HT-29 (cell line): ENCODE measurements around the gene TIMP1. TPM values are rescaled to one million over a fixed set of nuclear protein-coding genes. Genes with fewer than 3 reads are reported as not detected.
"Not testable (repeated sequence)": the region's sequence is repeated elsewhere in the genome, so short reads cannot be mapped to it uniquely, and the experiment has no call there.

Experiments used
- DNase-seq: peaks from one replicate; pipeline ENCODE4 v3.0.0-alpha.2; 2015; ENCODE audit warnings: low spot score
- total RNA-seq: library from RNA; depleted of rRNA; stranded (reverse); fragments of >200 nt; shearing (Covaris generic); gene quantifications from 2 replicates; pipeline ENCODE4 v1.2.3, GENCODE V29; 2014

Gene TIMP1
- total RNA-seq, 1 experiment from 2014 or later: 116 TPM

- DNase-seq: not testable (repeated sequence)
Observed at GRCh38 chrX:47603125-47603524, 20.9 kb downstream of the TIMP1 start.

- DNase-seq: no peak
Observed at GRCh38 chrX:47605024-47605423, 22.8 kb downstream of the TIMP1 start.

DNA sequence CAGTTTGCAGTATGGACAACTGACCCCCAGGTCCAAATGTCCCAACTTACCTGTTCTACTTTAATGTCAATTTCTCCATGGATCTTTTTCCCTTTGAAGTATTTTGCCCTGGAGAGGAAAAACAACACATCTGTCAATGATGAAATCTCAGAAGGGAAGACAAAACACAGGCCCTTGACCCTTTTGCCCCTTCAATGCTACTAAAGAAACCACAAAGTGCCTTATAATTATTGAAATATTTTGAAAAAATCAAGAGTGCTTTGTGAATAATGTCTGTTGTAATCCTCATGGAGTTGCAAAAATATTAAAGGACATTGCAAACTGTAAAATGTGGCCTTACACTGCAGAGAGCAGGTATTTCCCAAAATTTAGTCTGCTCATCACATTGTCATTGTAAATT lies 24.9 kb downstream of the TIMP1 start:
- DNase-seq: no peak

- no peak for DNase-seq
Observed at GRCh38 chrX:47608130-47608810, 26.0 kb downstream of the TIMP1 start.

DNA sequence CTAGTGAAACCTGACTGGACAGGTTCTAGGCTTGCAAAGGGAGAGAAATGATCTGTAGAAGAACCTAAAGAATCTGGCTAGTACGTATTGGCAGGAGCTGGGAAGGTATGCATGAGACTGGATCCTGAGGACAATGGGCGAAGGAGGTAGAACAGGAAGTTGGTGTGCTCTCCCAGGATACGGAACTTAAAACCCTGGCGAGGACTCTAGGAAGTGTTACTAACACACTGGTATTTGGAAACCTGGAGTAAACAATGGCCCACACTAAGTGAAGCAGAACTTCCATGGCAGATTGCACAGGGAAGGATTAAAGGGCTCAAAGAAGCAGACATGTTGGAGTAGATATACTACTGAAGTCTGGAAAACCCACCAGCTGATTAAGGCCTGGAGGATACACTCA lies 28.3 kb downstream of the TIMP1 start:
- no peak for DNase-seq

DNA sequence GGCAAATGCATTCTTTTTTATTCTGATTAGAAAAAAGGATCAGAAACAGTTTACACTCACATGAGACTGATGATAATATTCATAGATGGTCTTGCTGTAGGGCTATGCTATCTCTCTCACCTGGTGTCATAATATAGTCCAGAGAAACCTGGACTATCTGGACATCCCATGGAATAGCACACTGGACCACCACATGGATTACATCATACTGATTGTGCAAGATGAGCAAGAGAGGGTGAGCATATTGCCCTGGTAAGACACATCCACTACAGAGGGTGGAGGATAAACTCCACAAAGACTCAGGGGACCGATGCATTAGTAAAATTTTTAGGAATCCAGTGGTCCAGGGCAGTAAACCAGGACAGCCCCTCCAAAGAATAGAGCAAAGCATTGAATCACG lies 29.3 kb downstream of the TIMP1 start:
- no peak for DNase-seq

- no peak for DNase-seq
Observed at GRCh38 chrX:47611926-47612325, 29.7 kb downstream of the TIMP1 start.

- DNase-seq: no peak
Observed at GRCh38 chrX:47612418-47612817, 30.2 kb downstream of the TIMP1 start.

DNA sequence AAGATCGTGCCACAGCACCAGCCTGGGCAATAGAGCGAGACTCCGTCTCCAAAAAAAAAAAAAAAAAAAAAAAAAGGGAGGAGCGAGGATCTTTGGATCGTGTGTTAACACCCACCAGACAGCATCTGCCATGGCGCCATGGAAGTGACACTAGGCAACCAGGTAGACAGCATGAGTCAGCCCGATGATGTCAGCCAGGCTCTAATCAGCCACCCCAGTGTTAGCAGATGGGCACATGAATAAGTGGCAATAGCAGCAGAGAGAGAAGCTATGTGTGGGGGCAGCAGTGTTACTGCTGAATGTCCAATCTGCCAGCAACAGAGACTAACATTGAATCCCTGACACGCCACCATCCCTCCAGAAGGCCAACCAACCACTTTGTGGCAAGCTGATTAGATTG lies 30.8 kb downstream of the TIMP1 start:
- DNase-seq: no peak

DNA sequence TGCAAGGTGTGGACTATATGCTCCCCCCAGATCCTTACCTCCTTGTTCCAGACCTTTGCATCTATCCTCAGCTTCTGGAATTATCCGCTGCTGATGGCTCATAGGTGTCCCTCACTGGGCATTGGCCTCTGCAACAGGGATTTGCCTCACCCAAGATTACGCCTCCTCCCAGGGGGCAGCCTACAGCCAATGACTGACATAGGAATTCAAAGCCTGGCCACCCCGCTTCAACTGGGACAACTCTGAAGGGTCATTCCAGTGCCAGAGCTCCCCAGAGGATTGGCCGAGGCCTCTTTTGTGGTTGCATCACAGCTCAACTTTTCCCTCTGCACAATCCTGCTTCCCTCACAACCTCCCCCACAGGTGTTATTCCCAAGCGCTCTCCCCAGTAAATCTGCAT lies 32.4 kb downstream of the TIMP1 start:
- no peak for DNase-seq

DNA sequence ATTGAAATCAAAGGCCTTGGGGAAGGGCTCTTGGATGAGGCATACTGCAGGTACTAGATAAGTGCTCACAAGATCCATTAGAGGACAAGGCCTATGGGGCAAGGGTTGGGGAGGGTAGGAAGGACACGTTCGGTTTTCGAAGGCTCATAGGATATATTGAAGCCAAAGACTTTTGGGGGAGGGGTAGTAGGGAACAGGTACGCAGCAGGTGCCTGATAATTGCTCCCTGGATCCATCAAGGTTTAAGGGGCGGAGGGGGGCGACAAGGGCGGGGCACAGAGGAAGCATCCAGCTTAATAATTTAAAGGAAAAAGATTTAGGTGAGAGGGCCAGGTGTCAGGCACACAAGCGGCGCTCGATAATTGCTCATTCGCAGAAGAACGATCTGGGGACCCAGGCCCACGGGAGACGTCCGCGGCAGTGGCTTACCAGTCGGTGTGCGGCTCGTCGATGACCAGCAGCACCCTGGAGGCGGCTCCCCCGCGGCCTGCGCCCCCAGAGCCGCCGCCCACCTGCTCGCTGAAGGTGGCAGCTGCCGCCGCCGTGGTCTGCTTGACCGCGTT lies 36.8 kb downstream of the TIMP1 start:
- DNase-seq: no peak

DNA sequence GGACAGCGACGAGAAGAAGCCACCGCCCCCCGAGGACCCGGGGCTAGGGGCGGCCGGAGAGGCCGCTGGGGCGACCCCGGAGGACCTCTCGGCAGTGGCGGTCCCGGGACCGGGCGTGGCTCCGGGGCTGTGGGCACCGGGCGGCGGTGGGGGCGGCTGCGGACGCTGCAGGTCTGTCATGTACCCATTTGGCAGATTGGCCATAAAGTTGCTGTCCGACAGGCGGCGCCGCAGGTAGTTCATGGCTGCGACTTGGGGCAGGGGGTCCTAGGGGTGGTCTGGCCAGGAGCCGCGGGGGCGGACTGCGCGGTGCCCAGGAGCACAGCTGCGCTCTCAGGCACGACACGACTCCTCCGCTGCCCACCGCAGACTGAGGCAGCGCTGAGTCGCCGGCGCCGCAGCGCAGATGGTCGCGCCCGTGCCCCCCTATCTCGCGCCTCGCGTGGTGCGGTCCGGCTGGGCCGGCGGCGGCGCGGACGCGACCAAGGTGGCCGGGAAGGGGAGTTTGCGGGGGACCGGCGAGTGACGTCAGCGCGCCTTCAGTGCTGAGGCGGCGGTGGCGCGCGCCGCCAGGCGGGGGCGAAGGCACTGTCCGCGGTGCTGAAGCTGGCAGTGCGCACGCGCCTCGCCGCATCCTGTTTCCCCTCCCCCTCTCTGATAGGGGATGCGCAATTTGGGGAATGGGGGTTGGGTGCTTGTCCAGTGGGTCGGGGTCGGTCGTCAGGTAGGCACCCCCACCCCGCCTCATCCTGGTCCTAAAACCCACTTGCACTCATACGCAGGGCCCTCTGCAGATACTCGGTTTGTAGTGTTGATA lies 37.5 kb downstream of the TIMP1 start, which contains the start of gene SYN1:
Gene SYN1 (minus strand): TSS at position 372 of the 817 bp plus-strand sequence. CDS start 129 bp downstream, at position 243.
- no peak for DNase-seq

- DNase-seq: no peak
Observed at GRCh38 chrX:47620303-47620685, 38.1 kb downstream of the TIMP1 start.

DNA sequence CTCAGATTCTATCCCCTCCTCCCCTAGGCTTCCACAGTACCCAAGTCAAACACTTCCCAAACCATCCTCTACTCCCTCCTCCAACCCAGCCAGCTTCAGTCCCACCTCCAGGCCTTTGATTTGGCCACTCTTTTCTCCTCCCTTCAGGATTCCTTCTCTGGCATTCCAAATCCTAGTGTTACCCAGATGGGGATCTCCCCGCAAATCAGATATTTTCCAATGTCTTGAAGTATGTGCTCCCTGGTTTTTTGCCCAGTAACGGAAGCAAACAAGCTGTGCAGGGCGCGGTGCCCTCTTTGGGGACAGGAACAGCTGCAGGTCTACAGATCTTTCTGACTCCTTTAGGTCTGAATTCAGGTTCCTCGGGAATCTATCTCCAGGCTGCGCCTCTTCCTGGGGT lies 39.6 kb downstream of the TIMP1 start:
- DNase-seq: no peak

GRCh38 chrX:47623540-47624027 lies 41.3 kb downstream of the TIMP1 start:
- DNase-seq: peak; percentile 57

GRCh38 chrX:47625365-47625764 lies 43.1 kb downstream of the TIMP1 start:
- no peak for DNase-seq

DNA sequence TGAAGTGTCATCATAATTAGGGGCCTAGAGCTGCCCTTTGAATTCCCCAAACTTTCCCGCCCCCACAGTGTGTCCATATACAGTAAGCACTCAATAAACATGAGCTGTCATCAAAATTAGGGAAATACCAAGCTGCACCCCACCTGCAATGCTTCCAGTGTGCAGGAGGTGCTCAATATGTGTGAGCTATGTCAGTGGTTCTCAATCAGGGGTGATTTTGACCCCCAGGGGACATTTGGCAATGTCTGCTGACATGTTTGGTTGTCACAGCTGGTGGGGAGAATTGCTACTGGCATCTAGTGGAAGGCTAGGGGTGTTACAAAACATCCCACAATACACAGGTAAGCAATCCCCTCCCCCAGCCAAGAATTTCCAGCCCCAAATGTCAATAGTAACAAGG lies 46.7 kb downstream of the TIMP1 start:
- peak; percentile 24 for DNase-seq

GRCh38 chrX:47629419-47630200 lies 47.4 kb downstream of the TIMP1 start, which contains the start of gene CFP:
CFP (minus strand) TSS chrX:47629930; CDS start chrX:47629844, 86 bp downstream.
- no peak for DNase-seq

DNA sequence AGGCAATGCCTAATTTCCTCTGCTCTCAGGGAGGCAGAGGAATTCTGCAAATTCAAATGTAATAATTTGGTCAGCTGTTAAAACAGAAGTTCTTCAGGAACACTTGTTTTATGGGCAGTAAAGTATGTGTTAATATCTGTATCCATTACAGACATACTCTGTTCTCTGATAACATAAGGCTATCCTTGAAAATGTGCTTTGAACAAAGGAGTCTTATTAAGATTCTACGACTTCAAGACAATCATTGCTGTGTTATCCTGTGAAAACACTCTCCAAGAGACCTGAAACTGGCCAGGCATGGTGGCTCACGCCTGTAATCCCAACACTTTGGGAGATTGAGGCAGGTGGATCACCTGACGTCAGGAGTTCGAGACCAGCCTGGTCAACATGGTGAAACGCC lies 49.4 kb downstream of the TIMP1 start:
- DNase-seq: no peak

GRCh38 chrX:47632666-47633065 lies 50.4 kb downstream of the TIMP1 start:
- DNase-seq: no peak
